HG02870 (cell line): ENCODE data around the gene RIMBP2.

ENCODE experiments used
- ATAC-seq: cut with Tn5 transposase; IDR thresholded peaks from one replicate; pipeline ENCODE4 v1.9.1; 2021; ENCODE audit warnings: mild to moderate bottlenecking, moderate library complexity; ENCODE audit not compliant: unreplicated experiment

The RIMBP2 gene

GRCh38 chr12:130434560-130434959, 281.5 kb downstream of the RIMBP2 start:
- ATAC-seq: no peak

GRCh38 chr12:130433834-130434233, 282.3 kb downstream of the RIMBP2 start:
- ATAC-seq: no peak

GRCh38 chr12:130433411-130433810, 282.7 kb downstream of the RIMBP2 start:
- ATAC-seq: no peak

- no peak for ATAC-seq
These were observed 284.9 kb downstream of the RIMBP2 start for GRCh38 chr12:130431176-130431575.

GRCh38 chr12:130429656-130430505, 286.2 kb downstream of the RIMBP2 start:
- no peak for ATAC-seq

- no peak for ATAC-seq
These were observed 288.0 kb downstream of the RIMBP2 start for GRCh38 chr12:130428116-130428515.

- ATAC-seq: no peak
These were observed 288.7 kb downstream of the RIMBP2 start for GRCh38 chr12:130427381-130427887.

- ATAC-seq: no peak
These were observed 290.3 kb downstream of the RIMBP2 start for GRCh38 chr12:130425698-130426245.

- ATAC-seq: no peak
These were observed 291.0 kb downstream of the RIMBP2 start for GRCh38 chr12:130424858-130425697.

- ATAC-seq: no peak
These were observed 291.9 kb downstream of the RIMBP2 start for GRCh38 chr12:130423991-130424857.

- no peak for ATAC-seq
These were observed 293.0 kb downstream of the RIMBP2 start for GRCh38 chr12:130423136-130423535.

- no peak for ATAC-seq
These were observed 293.4 kb downstream of the RIMBP2 start for GRCh38 chr12:130422676-130423075.

GRCh38 chr12:130421896-130422295, 294.2 kb downstream of the RIMBP2 start:
- ATAC-seq: no peak

- ATAC-seq: no peak
These were observed 296.0 kb downstream of the RIMBP2 start for GRCh38 chr12:130420071-130420470.

GRCh38 chr12:130419116-130419515, 297.0 kb downstream of the RIMBP2 start:
- no peak for ATAC-seq

GRCh38 chr12:130418251-130418650, 297.8 kb downstream of the RIMBP2 start:
- ATAC-seq: no peak

GRCh38 chr12:130414381-130414780, 301.7 kb downstream of the RIMBP2 start:
- no peak for ATAC-seq

- ATAC-seq: no peak
These were observed 302.2 kb downstream of the RIMBP2 start for GRCh38 chr12:130413909-130414308.

- no peak for ATAC-seq
These were observed 303.7 kb downstream of the RIMBP2 start for GRCh38 chr12:130412384-130412783.

- ATAC-seq: no peak
These were observed 310.8 kb downstream of the RIMBP2 start for GRCh38 chr12:130405332-130405731.
